Umbilical cord (tissue), 2 donors: ENCODE results near the gene TSC2. TPM values are rescaled to one million over a fixed set of nuclear protein-coding genes. Genes with fewer than 3 reads are reported as not detected.

Source experiments
- DNase-seq: peaks from one replicate; pipeline ENCODE4 v3.0.0-alpha.2; 2015; ENCODE audit warnings: low spot score
- total RNA-seq: library from RNA; depleted of rRNA; stranded (reverse); fragments of >200 nt; gene quantifications from one replicate; pipeline ENCODE4 v1.2.3, GENCODE V29; 2014; ENCODE audit warnings: low replicate concordance; ENCODE audit not compliant: insufficient read depth

The TSC2 gene
- total RNA-seq, 1 donor from 2014 or later: 50.1 TPM

- no peak for DNase-seq
These were observed 23.0 kb downstream of the TSC2 start for GRCh38 chr16:2070576-2071453.

GRCh38 chr16:2071454-2072202 lies 23.8 kb downstream of the TSC2 start:
- DNase-seq: no peak

GRCh38 chr16:2072926-2073325 lies 25.1 kb downstream of the TSC2 start:
- no peak for DNase-seq

- DNase-seq: no peak
These were observed 26.3 kb downstream of the TSC2 start for GRCh38 chr16:2074071-2074470.

GRCh38 chr16:2075631-2076030 lies 27.8 kb downstream of the TSC2 start:
- no peak for DNase-seq

GRCh38 chr16:2076072-2076865 lies 28.5 kb downstream of the TSC2 start:
- DNase-seq: no peak

- DNase-seq: no peak
These were observed 29.2 kb downstream of the TSC2 start for GRCh38 chr16:2077016-2077415.

- no peak for DNase-seq
These were observed 29.9 kb downstream of the TSC2 start for GRCh38 chr16:2077696-2078095.

- no peak for DNase-seq
These were observed 30.3 kb downstream of the TSC2 start for GRCh38 chr16:2078096-2078495.

GRCh38 chr16:2078691-2079090 lies 30.9 kb downstream of the TSC2 start:
- no peak for DNase-seq

- DNase-seq: no peak
These were observed 31.6 kb downstream of the TSC2 start for GRCh38 chr16:2079311-2079800.

- no peak for DNase-seq
These were observed 32.2 kb downstream of the TSC2 start for GRCh38 chr16:2079991-2080390.

- no peak for DNase-seq
These were observed 33.7 kb downstream of the TSC2 start for GRCh38 chr16:2081201-2082084.

- peak; percentile 44 for DNase-seq
These were observed 34.6 kb downstream of the TSC2 start for GRCh38 chr16:2082171-2082982.

- DNase-seq: no peak
These were observed 35.2 kb downstream of the TSC2 start for GRCh38 chr16:2082983-2083364.

GRCh38 chr16:2083409-2083808 lies 35.6 kb downstream of the TSC2 start:
- no peak for DNase-seq

- DNase-seq: no peak
These were observed 36.3 kb downstream of the TSC2 start for GRCh38 chr16:2083876-2084780.

- peak; percentile 83 for DNase-seq
These were observed 37.3 kb downstream of the TSC2 start for GRCh38 chr16:2084895-2085625.
